Liver (tissue), 9 donors: Measurements from ENCODE around the gene ACP1. TPM values are rescaled to one million over a fixed set of nuclear protein-coding genes. Genes with fewer than 3 reads are reported as not detected.

Source experiments
- DNase-seq: peaks from one replicate; pipeline ENCODE4 v3.0.0-alpha.2; 2017; ENCODE audit warnings: low spot score
- H3K27ac ChIP-seq, 2 donors: one replicate each; pipeline ENCODE4 v1.7.0; 2013; ENCODE audit warnings: inconsistent platforms in 2 of 2, low read length in 2 of 2, control low read depth in 1 of 2, low read depth in 1 of 2, mild to moderate bottlenecking in 1 of 2
- H3K27me3 ChIP-seq, 4 donors: one replicate each; pipeline versions ENCODE4 v1.6.1 to v1.7.0; 2013; ENCODE audit warnings: low read length in 3 of 4, inconsistent platforms in 1 of 4, mild to moderate bottlenecking in 1 of 4, moderate library complexity in 1 of 4; ENCODE audit not compliant: control insufficient read depth in 4 of 4, insufficient read depth in 4 of 4
- H3K36me3 ChIP-seq, 4 donors: one replicate each; pipeline versions ENCODE4 v1.6.1 to v1.7.0; 2013; ENCODE audit warnings: low read length in 3 of 4, mild to moderate bottlenecking in 3 of 4, low read depth in 1 of 4, moderate library complexity in 1 of 4; ENCODE audit not compliant: control insufficient read depth in 4 of 4, insufficient read depth in 3 of 4
- H3K4me1 ChIP-seq, 4 donors: one replicate each; pipeline versions ENCODE4 v1.6.1 to v1.7.0; 2013; ENCODE audit warnings: low read length in 3 of 4, mild to moderate bottlenecking in 3 of 4, moderate library complexity in 1 of 4; ENCODE audit not compliant: control insufficient read depth in 4 of 4, insufficient read depth in 4 of 4
- H3K4me3 ChIP-seq, 3 donors: one replicate each; pipeline versions ENCODE4 v1.6.1 to v1.7.0; 2013; ENCODE audit warnings: low read length in 3 of 3, control low read depth in 1 of 3, low read depth in 1 of 3, mild to moderate bottlenecking in 1 of 3
- H3K9ac ChIP-seq, 2 donors: one replicate each; pipeline ENCODE4 v1.7.0; 2013; ENCODE audit warnings: low read length in 2 of 2, mild to moderate bottlenecking in 2 of 2, moderate library complexity in 2 of 2, control low read depth in 1 of 2, low read depth in 1 of 2
- H3K9me3 ChIP-seq, 4 donors: one replicate each; pipeline versions ENCODE4 v1.6.1 to v1.7.0; 2013; ENCODE audit warnings: low read length in 3 of 4; ENCODE audit not compliant: control insufficient read depth in 4 of 4
- EGR1 ChIP-seq, 2 donors: IDR thresholded peaks; 2 replicates each; pipeline ENCODE4 v1.6.1; 2016 to 2018; ENCODE audit warnings: antibody characterized with exemption in 2 of 2, low read depth in 2 of 2
- FOXA1 ChIP-seq: IDR thresholded peaks from 2 replicates; pipeline ENCODE4 v1.6.1; 2016; ENCODE audit warnings: antibody characterized with exemption
- FOXA2 ChIP-seq: IDR thresholded peaks from 2 replicates; pipeline ENCODE4 v1.6.1; 2016; ENCODE audit warnings: antibody characterized with exemption
- GABPA ChIP-seq, 2 donors: IDR thresholded peaks in 1 of 2; conservative IDR thresholded peaks in 1 of 2; 2 replicates each; pipeline ENCODE4 v1.6.1; 2016; ENCODE audit warnings: antibody characterized with exemption in 2 of 2, mild to moderate bottlenecking in 1 of 2, moderate library complexity in 1 of 2
- HNF4A ChIP-seq, 2 donors: conservative IDR thresholded peaks; 2 replicates each; pipeline ENCODE4 v1.6.1; 2016; ENCODE audit warnings: antibody characterized with exemption in 2 of 2, mild to moderate bottlenecking in 2 of 2
- HNF4G ChIP-seq: IDR thresholded peaks from 2 replicates; pipeline ENCODE4 v1.6.1; 2016; ENCODE audit warnings: antibody characterized with exemption
- JUND ChIP-seq, 2 donors: IDR thresholded peaks; 2 replicates each; pipeline ENCODE4 v1.6.1; 2016; ENCODE audit warnings: antibody characterized with exemption in 2 of 2
- RAD21 ChIP-seq, 2 donors: IDR thresholded peaks; 2 replicates each; pipeline ENCODE4 v1.6.1; 2016; ENCODE audit warnings: antibody characterized with exemption in 2 of 2, mild to moderate bottlenecking in 2 of 2
- RXRA ChIP-seq, 2 donors: IDR thresholded peaks; 2 replicates each; pipeline ENCODE4 v1.6.1; 2017 to 2018; ENCODE audit warnings: antibody characterized with exemption in 2 of 2, mild to moderate bottlenecking in 1 of 2
- SP1 ChIP-seq: IDR thresholded peaks from 2 replicates; pipeline ENCODE4 v1.6.1; 2018; ENCODE audit warnings: antibody characterized with exemption, mild to moderate bottlenecking
- TAF1 ChIP-seq: conservative IDR thresholded peaks from 2 replicates; pipeline ENCODE4 v1.6.1; 2016; ENCODE audit warnings: antibody characterized with exemption, mild to moderate bottlenecking
- YY1 ChIP-seq: IDR thresholded peaks from 2 replicates; pipeline ENCODE4 v1.6.1; 2016; ENCODE audit warnings: antibody characterized with exemption, mild to moderate bottlenecking
- WGBS: extraction: QIAGEN DNeasy Blood & Tissue Kit; methylation state at CpG from one replicate; pipeline ENCODE4 v1.1.7; 2013; 5-methylcytosine and 5-hydroxymethylcytosine counted together
- polyA plus RNA-seq, 2 donors: library from polyadenylated mRNA; stranded (reverse) in 1 of 2; unstranded in 1 of 2; fragments of 200-250 nt in 1 of 2; fragments of >200 nt in 1 of 2; fragmentation: Nextera tagmentation in 1 of 2; extraction: Ambion mirVana in 1 of 2; gene quantifications; one replicate each; pipeline versions ENCODE4 v1.2.1 to v1.2.3, GENCODE V29; 2013 to 2015
- total RNA-seq, 2 donors: library from RNA; depleted of rRNA; stranded (reverse); fragments of >200 nt; gene quantifications; one replicate each; pipeline ENCODE4 v1.2.3, GENCODE V29; 2014
- TF ChIP-seq, protein P1 (sequence below): IDR thresholded peaks from 2 replicates; pipeline ENCODE4 v1.6.1; 2016; ENCODE audit warnings: antibody characterized with exemption
- TF ChIP-seq, protein P2 (sequence below): IDR thresholded peaks from 2 replicates; pipeline ENCODE4 v1.6.1; 2016; ENCODE audit warnings: antibody characterized with exemption
- TF ChIP-seq, protein P3 (sequence below): IDR thresholded peaks from 2 replicates; pipeline ENCODE4 v1.6.1; 2016; ENCODE audit warnings: antibody characterized with exemption, mild to moderate bottlenecking
- TF ChIP-seq, protein P4 (sequence below): IDR thresholded peaks from 2 replicates; pipeline ENCODE4 v1.6.1; 2016; ENCODE audit warnings: antibody characterized with exemption
- donor health status: healthy.
- donor health status: healthy.
- donor health status: healthy.
- donor health status: healthy.
- donor health status: healthy.

Gene ACP1
- total and polyA plus RNA-seq, 4 donors, result 59.9 to 115 (median 75.7) TPM

DNA sequence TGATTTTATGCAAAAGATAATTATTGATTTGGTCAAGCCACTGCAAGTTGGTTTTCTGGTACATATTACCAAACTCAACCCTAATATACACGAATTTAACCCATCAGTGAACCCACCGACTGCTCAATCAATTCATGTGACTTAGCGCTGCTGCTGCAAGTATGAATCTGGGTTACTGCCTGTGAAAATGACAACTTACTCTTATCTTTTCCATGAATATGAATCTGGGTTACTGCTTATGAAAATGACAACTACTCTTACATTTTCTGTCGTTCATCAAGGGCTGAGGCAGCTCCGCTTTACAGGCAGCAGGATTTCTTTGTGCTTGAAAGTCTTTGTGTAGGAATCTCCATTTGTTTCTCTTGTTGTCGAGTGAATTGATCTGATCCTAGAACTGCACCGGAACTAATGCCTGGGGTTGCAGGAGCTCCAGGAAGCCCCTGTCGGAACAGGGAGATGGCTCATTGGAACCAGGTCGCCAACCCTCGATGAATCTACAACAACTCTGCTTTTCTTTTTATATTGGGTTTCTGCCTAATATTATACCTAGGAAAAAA lies 45.3 kb downstream of the ACP1 start:
- H3K27ac ChIP-seq, result no peak overlapping the region
- no peaks in the 10 kb centered on the region for H3K4me1 ChIP-seq
- H3K9ac ChIP-seq, result no peak overlapping the region
- no peak overlapping the region for H3K4me3 ChIP-seq
- no peaks in the 10 kb centered on the region for H3K27me3 ChIP-seq
- 76% methylated on average over 10 of the region's 10 CpGs for WGBS
- no peaks in the 10 kb centered on the region for H3K36me3 ChIP-seq
- TF ChIP-seq RXRA (IDR thresholded peaks at IDR 0.05) (no peak), JUND (IDR thresholded peaks at IDR 0.05) (no peak), FOXA1 (no peak), FOXA2 (no peak), HNF4G (no peak), EGR1 (IDR thresholded peaks at IDR 0.05; ENCODE audit: low read depth in 2 of 2) (no peak), GABPA (IDR thresholded peaks at IDR 0.05 in 1 of 2, conservative IDR thresholded peaks at IDR 0.05 in 1 of 2) (no peak)
- TF ChIP-seq, protein P1, sequence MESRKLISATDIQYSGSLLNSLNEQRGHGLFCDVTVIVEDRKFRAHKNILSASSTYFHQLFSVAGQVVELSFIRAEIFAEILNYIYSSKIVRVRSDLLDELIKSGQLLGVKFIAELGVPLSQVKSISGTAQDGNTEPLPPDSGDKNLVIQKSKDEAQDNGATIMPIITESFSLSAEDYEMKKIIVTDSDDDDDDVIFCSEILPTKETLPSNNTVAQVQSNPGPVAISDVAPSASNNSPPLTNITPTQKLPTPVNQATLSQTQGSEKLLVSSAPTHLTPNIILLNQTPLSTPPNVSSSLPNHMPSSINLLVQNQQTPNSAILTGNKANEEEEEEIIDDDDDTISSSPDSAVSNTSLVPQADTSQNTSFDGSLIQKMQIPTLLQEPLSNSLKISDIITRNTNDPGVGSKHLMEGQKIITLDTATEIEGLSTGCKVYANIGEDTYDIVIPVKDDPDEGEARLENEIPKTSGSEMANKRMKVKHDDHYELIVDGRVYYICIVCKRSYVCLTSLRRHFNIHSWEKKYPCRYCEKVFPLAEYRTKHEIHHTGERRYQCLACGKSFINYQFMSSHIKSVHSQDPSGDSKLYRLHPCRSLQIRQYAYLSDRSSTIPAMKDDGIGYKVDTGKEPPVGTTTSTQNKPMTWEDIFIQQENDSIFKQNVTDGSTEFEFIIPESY, result no peak
- TF ChIP-seq, protein P2, sequence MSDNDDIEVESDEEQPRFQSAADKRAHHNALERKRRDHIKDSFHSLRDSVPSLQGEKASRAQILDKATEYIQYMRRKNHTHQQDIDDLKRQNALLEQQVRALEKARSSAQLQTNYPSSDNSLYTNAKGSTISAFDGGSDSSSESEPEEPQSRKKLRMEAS, result no peak
- TF ChIP-seq, protein P3, sequence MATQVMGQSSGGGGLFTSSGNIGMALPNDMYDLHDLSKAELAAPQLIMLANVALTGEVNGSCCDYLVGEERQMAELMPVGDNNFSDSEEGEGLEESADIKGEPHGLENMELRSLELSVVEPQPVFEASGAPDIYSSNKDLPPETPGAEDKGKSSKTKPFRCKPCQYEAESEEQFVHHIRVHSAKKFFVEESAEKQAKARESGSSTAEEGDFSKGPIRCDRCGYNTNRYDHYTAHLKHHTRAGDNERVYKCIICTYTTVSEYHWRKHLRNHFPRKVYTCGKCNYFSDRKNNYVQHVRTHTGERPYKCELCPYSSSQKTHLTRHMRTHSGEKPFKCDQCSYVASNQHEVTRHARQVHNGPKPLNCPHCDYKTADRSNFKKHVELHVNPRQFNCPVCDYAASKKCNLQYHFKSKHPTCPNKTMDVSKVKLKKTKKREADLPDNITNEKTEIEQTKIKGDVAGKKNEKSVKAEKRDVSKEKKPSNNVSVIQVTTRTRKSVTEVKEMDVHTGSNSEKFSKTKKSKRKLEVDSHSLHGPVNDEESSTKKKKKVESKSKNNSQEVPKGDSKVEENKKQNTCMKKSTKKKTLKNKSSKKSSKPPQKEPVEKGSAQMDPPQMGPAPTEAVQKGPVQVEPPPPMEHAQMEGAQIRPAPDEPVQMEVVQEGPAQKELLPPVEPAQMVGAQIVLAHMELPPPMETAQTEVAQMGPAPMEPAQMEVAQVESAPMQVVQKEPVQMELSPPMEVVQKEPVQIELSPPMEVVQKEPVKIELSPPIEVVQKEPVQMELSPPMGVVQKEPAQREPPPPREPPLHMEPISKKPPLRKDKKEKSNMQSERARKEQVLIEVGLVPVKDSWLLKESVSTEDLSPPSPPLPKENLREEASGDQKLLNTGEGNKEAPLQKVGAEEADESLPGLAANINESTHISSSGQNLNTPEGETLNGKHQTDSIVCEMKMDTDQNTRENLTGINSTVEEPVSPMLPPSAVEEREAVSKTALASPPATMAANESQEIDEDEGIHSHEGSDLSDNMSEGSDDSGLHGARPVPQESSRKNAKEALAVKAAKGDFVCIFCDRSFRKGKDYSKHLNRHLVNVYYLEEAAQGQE, result no peak
- H3K9me3 ChIP-seq, result no peaks in the 10 kb centered on the region
- DNase-seq, result no peak

DNA sequence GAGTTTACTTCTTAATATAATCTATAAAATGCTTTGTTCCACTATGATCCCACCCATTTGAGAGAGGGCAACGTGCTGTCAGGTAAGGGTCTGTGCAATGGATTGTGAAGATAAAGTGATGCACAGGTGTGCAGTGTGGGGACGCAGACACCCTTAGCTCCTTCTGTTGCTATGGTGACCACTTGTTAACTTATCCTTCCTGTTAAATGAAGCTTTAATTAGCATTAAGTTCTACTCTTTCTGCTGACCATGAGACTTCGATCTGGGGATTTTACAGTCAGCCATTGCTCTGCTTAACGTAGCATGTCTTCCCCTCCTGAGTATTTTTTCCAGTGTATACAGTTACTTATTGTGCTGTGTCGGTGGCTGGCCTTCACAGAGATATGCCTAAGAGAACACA lies 46.2 kb downstream of the ACP1 start:
- Histone ChIP-seq H3K9ac (no peak overlapping the region), H3K4me1 (no peaks in the 10 kb centered on the region), H3K9me3 (no peaks in the 10 kb centered on the region), H3K4me3 (no peak overlapping the region), H3K27ac (no peak overlapping the region), H3K36me3 (no peaks in the 10 kb centered on the region), H3K27me3 (no peaks in the 10 kb centered on the region)
- no peak for DNase-seq
- TF ChIP-seq EGR1 (IDR thresholded peaks at IDR 0.05; ENCODE audit: low read depth in 2 of 2) (no peak), JUND (IDR thresholded peaks at IDR 0.05) (no peak), HNF4G (no peak), RAD21 (IDR thresholded peaks at IDR 0.05) (no peak), TAF1 (no peak), YY1 (no peak), HNF4A (conservative IDR thresholded peaks at IDR 0.05) (no peak), FOXA2 (no peak), SP1 (no peak), RXRA (IDR thresholded peaks at IDR 0.05) (no peak)
- TF ChIP-seq, protein P1, result no peak
- TF ChIP-seq, protein P4, sequence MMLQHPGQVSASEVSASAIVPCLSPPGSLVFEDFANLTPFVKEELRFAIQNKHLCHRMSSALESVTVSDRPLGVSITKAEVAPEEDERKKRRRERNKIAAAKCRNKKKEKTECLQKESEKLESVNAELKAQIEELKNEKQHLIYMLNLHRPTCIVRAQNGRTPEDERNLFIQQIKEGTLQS, result no peak
- WGBS, result 85% methylated on average over 5 of the region's 5 CpGs
